H9 (cell line): Measurements from ENCODE around the gene PRSS56. TPM values are rescaled to one million over a fixed set of nuclear protein-coding genes. Genes with fewer than 3 reads are reported as not detected.
A peak's percentile ranks its signal among the peaks of the same experiment; 100 is the strongest.

Experiments used
- DNase-seq: peaks from one replicate; pipeline ENCODE4 v3.0.0-alpha.2; 2017
- H2AFZ ChIP-seq: one replicate; pipeline ENCODE4 v1.6.1; 2013; ENCODE audit warnings: mild to moderate bottlenecking, low read length, control low read depth, moderate library complexity
- H2AK5ac ChIP-seq: 2 replicates; pipeline ENCODE4 v1.6.1; 2013; ENCODE audit warnings: low read length, control low read depth, mixed read lengths; ENCODE audit not compliant: insufficient read length
- H2BK120ac ChIP-seq: one replicate; pipeline ENCODE4 v1.6.1; 2013; ENCODE audit warnings: low read depth, mild to moderate bottlenecking, low read length, control low read depth, inconsistent platforms; ENCODE audit not compliant: poor library complexity, severe bottlenecking
- H2BK12ac ChIP-seq: 2 replicates; pipeline ENCODE4 v1.6.1; 2013; ENCODE audit warnings: low read length, control low read depth, mixed read lengths, low read depth; ENCODE audit not compliant: insufficient read length
- H2BK15ac ChIP-seq: 2 replicates; pipeline ENCODE4 v1.6.1; 2013; ENCODE audit warnings: low read depth, low read length, control low read depth
- H2BK20ac ChIP-seq: one replicate; pipeline ENCODE4 v1.6.1; 2013; ENCODE audit warnings: low read depth, mild to moderate bottlenecking, low read length, control low read depth, inconsistent platforms; ENCODE audit not compliant: poor library complexity, severe bottlenecking
- H2BK5ac ChIP-seq: 2 replicates; pipeline ENCODE4 v1.6.1; 2013; ENCODE audit warnings: low read length, control low read depth, mixed read lengths; ENCODE audit not compliant: insufficient read length
- H3K14ac ChIP-seq: 2 replicates; pipeline ENCODE4 v1.6.1; 2013; ENCODE audit warnings: low read length, control low read depth; ENCODE audit not compliant: insufficient read depth
- H3K18ac ChIP-seq: 2 replicates; pipeline ENCODE4 v1.6.1; 2013; ENCODE audit warnings: low read depth, mild to moderate bottlenecking, mixed read lengths, low read length, control low read depth; ENCODE audit not compliant: insufficient read length
- H3K23ac ChIP-seq: 2 replicates; pipeline ENCODE4 v1.6.1; 2013; ENCODE audit warnings: low read length, control low read depth, mixed read lengths, low read depth; ENCODE audit not compliant: insufficient read length
- H3K23me2 ChIP-seq: 2 replicates; pipeline ENCODE4 v1.6.1; 2013; ENCODE audit warnings: low read depth, mild to moderate bottlenecking, mixed read lengths, low read length, control low read depth; ENCODE audit not compliant: insufficient read length, poor library complexity, severe bottlenecking
- H3K27ac ChIP-seq: 2 replicates; pipeline ENCODE4 v1.5.1; 2013; ENCODE audit warnings: low read length, control low read depth, mixed read lengths, low read depth; ENCODE audit not compliant: insufficient read length
- H3K27me3 ChIP-seq: 2 replicates; pipeline ENCODE4 v1.6.1; 2013; ENCODE audit warnings: low read length, control low read depth, inconsistent platforms; ENCODE audit not compliant: insufficient read depth
- H3K4ac ChIP-seq: 2 replicates; pipeline ENCODE4 v1.6.1; 2013; ENCODE audit warnings: low read depth, mild to moderate bottlenecking, control low read depth, inconsistent platforms, low read length, moderate library complexity
- H3K4me1 ChIP-seq: 2 replicates; pipeline ENCODE4 v1.6.1; 2013; ENCODE audit warnings: low read length, control low read depth, inconsistent platforms; ENCODE audit not compliant: insufficient read depth
- H3K4me2 ChIP-seq: 2 replicates; pipeline ENCODE4 v1.6.1; 2013; ENCODE audit warnings: low read length, control low read depth, mixed read lengths; ENCODE audit not compliant: insufficient read length, insufficient read depth
- H3K56ac ChIP-seq: 2 replicates; pipeline ENCODE4 v1.6.1; 2013; ENCODE audit warnings: low read depth, mild to moderate bottlenecking, mixed read lengths, low read length, control low read depth; ENCODE audit not compliant: insufficient read length
- H3K79me1 ChIP-seq: 2 replicates; pipeline ENCODE4 v1.6.1; 2013; ENCODE audit warnings: low read depth, mild to moderate bottlenecking, moderate library complexity, low read length, control low read depth, inconsistent platforms; ENCODE audit not compliant: insufficient read depth, poor library complexity, severe bottlenecking
- H3K79me2 ChIP-seq: 2 replicates; pipeline ENCODE4 v1.6.1; 2013; ENCODE audit warnings: low read length, control low read depth, inconsistent platforms; ENCODE audit not compliant: insufficient read depth
- H3K9ac ChIP-seq: 2 replicates; pipeline ENCODE4 v1.6.1; 2013; ENCODE audit warnings: low read length, control low read depth, mixed read lengths; ENCODE audit not compliant: insufficient read length; ENCODE audit errors: extremely low read depth
- H3K9me3 ChIP-seq: one replicate; pipeline ENCODE4 v1.6.1; 2013; ENCODE audit warnings: low read depth, low read length, inconsistent platforms; ENCODE audit not compliant: control insufficient read depth
- H3T11ph ChIP-seq: one replicate; pipeline ENCODE4 v1.6.1; 2013; ENCODE audit warnings: mild to moderate bottlenecking, low read length, control low read depth, inconsistent platforms
- H4K20me1 ChIP-seq: one replicate; pipeline ENCODE4 v1.6.1; 2013; ENCODE audit not compliant: control insufficient read depth, insufficient read length, insufficient read depth
- H4K5ac ChIP-seq: 2 replicates; pipeline ENCODE4 v1.6.1; 2013; ENCODE audit warnings: low read depth, mild to moderate bottlenecking, mixed read lengths, low read length, control low read depth; ENCODE audit not compliant: insufficient read length
- H4K8ac ChIP-seq: replicated peaks from 2 replicates; pipeline ENCODE4 v1.6.1; 2013; ENCODE audit warnings: low read length, control low read depth, mixed read lengths, low read depth; ENCODE audit not compliant: insufficient read length
- H4K91ac ChIP-seq: 2 replicates; pipeline ENCODE4 v1.6.1; 2013; ENCODE audit warnings: low read depth, mild to moderate bottlenecking, moderate library complexity, mixed read lengths, low read length, control low read depth; ENCODE audit not compliant: insufficient read length
- H3K27ac Mint-ChIP-seq, 3 experiments: 2 replicates in 2 of 3; 3 replicates in 1 of 3; pipeline ENCODE4 v1.8.0; 2020 to 2021; ENCODE audit warnings: mixed read lengths in 3 of 3, mild to moderate bottlenecking in 1 of 3, moderate library complexity in 1 of 3
- H3K27me3 Mint-ChIP-seq: 2 replicates; pipeline ENCODE4 v1.8.0; 2021; ENCODE audit warnings: low read depth, mild to moderate bottlenecking, moderate library complexity, mixed read lengths
- H3K36me3 Mint-ChIP-seq, 3 experiments: 2 replicates in 2 of 3; 3 replicates in 1 of 3; pipeline ENCODE4 v1.8.0; 2020 to 2021; ENCODE audit warnings: low read depth in 3 of 3, mixed read lengths in 3 of 3; ENCODE audit not compliant: insufficient read depth in 1 of 3
- H3K4me1 Mint-ChIP-seq, 2 experiments: 2 replicates each; pipeline ENCODE4 v1.8.0; 2020; ENCODE audit warnings: mixed read lengths in 2 of 2
- H3K4me3 Mint-ChIP-seq, 2 experiments: 2 replicates in 1 of 2; 3 replicates in 1 of 2; pipeline ENCODE4 v1.8.0; 2020 to 2021; ENCODE audit warnings: mild to moderate bottlenecking in 2 of 2, mixed read lengths in 2 of 2, moderate library complexity in 1 of 2
- H3K9me3 Mint-ChIP-seq, 2 experiments: 2 replicates in 1 of 2; 3 replicates in 1 of 2; pipeline ENCODE4 v1.8.0; 2020; ENCODE audit warnings: mild to moderate bottlenecking in 2 of 2, mixed read lengths in 2 of 2, moderate library complexity in 1 of 2
- CTCF ChIP-seq: fragments of 200-600 bp; sonication (generic); conservative IDR thresholded peaks from 3 replicates; pipeline ENCODE4 v1.8.0; 2021; ENCODE audit warnings: antibody characterized with exemption, mild to moderate bottlenecking
- WGBS: extraction: QIAGEN DNeasy Blood & Tissue Kit; methylation state at CpG from one replicate; pipeline ENCODE4 v1.1.7; 2013; ENCODE audit warnings: missing lambda C conversion rate, low lambda C conversion rate, mixed read lengths; ENCODE audit not compliant: insufficient read length; ENCODE audit errors: extremely low coverage; 5-methylcytosine and 5-hydroxymethylcytosine counted together
- total RNA-seq: library from RNA; stranded (reverse); gene quantifications from 2 replicates; pipeline ENCODE4 v1.2.1, GENCODE V29; 2021

PRSS56 gene
- total RNA-seq, 1 experiment from 2014 or later = not detected

- H4K5ac ChIP-seq = no peak overlapping the region
- no peaks in the 10 kb centered on the region for H3K79me2 ChIP-seq
- H3T11ph ChIP-seq = no peak overlapping the region
- Mint-ChIP-seq H3K27ac (no peak overlapping the region), H3K36me3 (peaks cover 0 to 1% (median 0%) of the 10 kb centered on the region in 3 experiments; a peak in 1 of 7 replicates), H3K4me3 (peak overlapping the region; percentile 9 to 72; a peak in 4 of 5 replicates), H3K9me3 (no peaks in the 10 kb centered on the region), H3K4me1 (peaks cover 9 to 26% of the 10 kb centered on the region in 2 experiments), H3K27me3 (peaks cover 76% of the 10 kb centered on the region)
- peak overlapping the region; percentile 42 for H3K4me2 ChIP-seq
- no peak overlapping the region for H2AFZ ChIP-seq
- H2BK5ac ChIP-seq = no peak overlapping the region
- H3K27me3 ChIP-seq = peaks cover 15% of the 10 kb centered on the region
- no peak overlapping the region for H3K27ac ChIP-seq
- H3K9ac ChIP-seq = no peak overlapping the region
- H4K8ac ChIP-seq = no peak overlapping the region
- H3K79me1 ChIP-seq = no peaks in the 10 kb centered on the region
- H2BK120ac ChIP-seq = no peak overlapping the region
- no peak overlapping the region for H4K91ac ChIP-seq
- no peak overlapping the region for H2BK15ac ChIP-seq
- H3K23me2 ChIP-seq = peaks cover 14% of the 10 kb centered on the region
- no peak overlapping the region for H3K56ac ChIP-seq
- DNase-seq = no peak
- H3K4ac ChIP-seq = no peak overlapping the region
- H3K14ac ChIP-seq = no peak overlapping the region; the same call in 1 of the 2 replicates
- H2AK5ac ChIP-seq = no peak overlapping the region
- no peak overlapping the region for H3K23ac ChIP-seq
- no peak overlapping the region for H3K18ac ChIP-seq
- WGBS = no CpG with 5 or more reads among the region's 46 CpGs
- H3K9me3 ChIP-seq = no peaks in the 10 kb centered on the region
- no peak for TF ChIP-seq CTCF
- H2BK20ac ChIP-seq = no peak overlapping the region
- H2BK12ac ChIP-seq = no peak overlapping the region
- H3K4me1 ChIP-seq = no peaks in the 10 kb centered on the region
- H4K20me1 ChIP-seq = no peaks in the 10 kb centered on the region
These were observed 2.6 kb downstream of the PRSS56 start for GRCh38 chr2:232522623-232523401.
